GM18519 (cell line): ENCODE results near the gene HS1BP3.

Experiments used
- ATAC-seq: cut with Tn5 transposase; IDR thresholded peaks from one replicate; pipeline ENCODE4 v1.9.1; 2021; ENCODE audit warnings: mild to moderate bottlenecking, moderate library complexity; ENCODE audit not compliant: unreplicated experiment, low FRiP score

The HS1BP3 gene

GRCh38 chr2:20575935-20576597, 74.8 kb downstream of the HS1BP3 start:
- ATAC-seq, result no peak

- ATAC-seq, result no peak
Observed at GRCh38 chr2:20575414-20575813, 75.5 kb downstream of the HS1BP3 start.

- ATAC-seq, result no peak
Observed at GRCh38 chr2:20574930-20575329, 76.0 kb downstream of the HS1BP3 start.

- no peak for ATAC-seq
Observed at GRCh38 chr2:20574423-20574911, 76.4 kb downstream of the HS1BP3 start.

GRCh38 chr2:20573620-20574422, 77.1 kb downstream of the HS1BP3 start:
- no peak for ATAC-seq

GRCh38 chr2:20572221-20572620, 78.7 kb downstream of the HS1BP3 start:
- no peak for ATAC-seq

- ATAC-seq, result no peak
Observed at GRCh38 chr2:20571644-20572215, 79.2 kb downstream of the HS1BP3 start.

GRCh38 chr2:20571231-20571630, 79.7 kb downstream of the HS1BP3 start:
- no peak for ATAC-seq

- ATAC-seq, result no peak
Observed at GRCh38 chr2:20570249-20570648, 80.6 kb downstream of the HS1BP3 start.

GRCh38 chr2:20569464-20570223, 81.3 kb downstream of the HS1BP3 start:
- no peak for ATAC-seq

- ATAC-seq, result no peak
Observed at GRCh38 chr2:20568501-20569463, 82.1 kb downstream of the HS1BP3 start.

GRCh38 chr2:20567926-20568179, 83.0 kb downstream of the HS1BP3 start:
- ATAC-seq, result no peak
